ENCODE data around the gene SMIM44.
"Not testable (repeated sequence)": the region's sequence is repeated elsewhere in the genome, so short reads cannot be mapped to it uniquely, and the experiment has no call there.

GRCh38 chr19:3508121-3508661 is 24.9 kb upstream of the SMIM44 start:
- TF ChIP-seq EZH2 (IDR thresholded peaks at IDR 0.05); POLR2AphosphoS5 (IDR thresholded peaks at IDR 0.05; ENCODE audit: borderline replicate concordance, low read depth, low read length): not testable (repeated sequence)
